GM18502 (cell line): ENCODE data around the gene TAS2R40.

Experiments used
- ATAC-seq: cut with Tn5 transposase; IDR thresholded peaks from one replicate; pipeline ENCODE4 v1.9.1; 2021; ENCODE audit warnings: mild to moderate bottlenecking; ENCODE audit not compliant: unreplicated experiment, poor library complexity

Gene TAS2R40

GRCh38 chr7:143222782-143223181, 945 bp downstream of the TAS2R40 start:
- no peak for ATAC-seq

DNA sequence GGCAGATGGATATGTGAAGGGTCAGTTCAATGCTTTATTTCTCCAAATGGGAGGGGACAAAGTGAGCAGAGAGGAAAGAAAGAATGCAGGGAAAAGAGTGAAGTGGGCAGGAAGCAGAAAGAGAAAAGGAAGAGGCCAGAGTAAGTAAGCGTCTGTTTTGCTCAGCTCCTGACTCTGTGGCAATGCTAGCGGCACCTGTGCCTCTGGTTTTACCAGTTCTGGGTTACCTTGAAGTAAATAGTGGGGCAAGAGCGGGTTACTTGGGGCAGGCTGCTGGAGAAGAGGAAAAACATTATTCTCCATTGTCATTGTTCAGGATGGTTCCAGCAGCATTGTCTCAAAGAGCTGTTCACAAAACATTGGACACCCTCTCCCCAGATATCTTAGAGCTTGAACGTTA, 1.9 kb downstream of the TAS2R40 start:
- no peak for ATAC-seq

- no peak for ATAC-seq
These were observed 3.2 kb downstream of the TAS2R40 start for GRCh38 chr7:143225047-143225446.

GRCh38 chr7:143227806-143228205, 6.0 kb downstream of the TAS2R40 start:
- ATAC-seq, result no peak

DNA sequence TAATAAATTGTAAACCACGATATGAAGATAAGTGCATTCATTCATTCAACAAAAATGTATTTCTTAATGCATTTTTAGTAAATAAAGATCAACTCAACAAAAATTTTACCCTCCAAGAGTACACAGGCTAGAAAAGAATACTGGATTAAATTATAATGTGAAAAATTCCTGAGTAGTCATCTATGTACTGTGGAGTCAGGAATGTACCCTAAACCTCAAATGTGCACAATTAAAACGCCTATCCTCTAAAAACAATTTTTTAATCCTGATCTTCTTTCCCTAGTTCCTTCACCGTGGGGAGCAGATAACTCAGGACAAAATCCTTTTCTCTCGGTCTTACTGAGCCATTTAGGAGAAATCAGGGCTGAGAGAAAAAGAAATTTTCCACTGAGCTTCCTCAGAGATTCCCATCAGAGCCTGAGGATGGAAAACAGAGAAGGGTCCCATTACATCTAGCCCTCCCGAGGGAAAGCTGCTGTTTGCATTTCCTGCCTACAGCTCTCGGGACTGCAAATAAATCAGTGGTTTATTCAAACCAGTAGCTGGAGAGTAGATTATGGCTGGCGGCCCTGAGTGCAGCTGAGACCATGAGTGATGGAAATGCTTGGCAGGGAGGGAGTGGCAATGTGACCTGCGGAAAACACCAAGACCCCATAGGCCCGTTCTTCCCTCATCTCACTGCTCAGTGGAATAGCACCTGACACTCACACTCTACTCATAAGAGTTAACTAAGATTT, 7.4 kb downstream of the TAS2R40 start:
- no peak for ATAC-seq

DNA sequence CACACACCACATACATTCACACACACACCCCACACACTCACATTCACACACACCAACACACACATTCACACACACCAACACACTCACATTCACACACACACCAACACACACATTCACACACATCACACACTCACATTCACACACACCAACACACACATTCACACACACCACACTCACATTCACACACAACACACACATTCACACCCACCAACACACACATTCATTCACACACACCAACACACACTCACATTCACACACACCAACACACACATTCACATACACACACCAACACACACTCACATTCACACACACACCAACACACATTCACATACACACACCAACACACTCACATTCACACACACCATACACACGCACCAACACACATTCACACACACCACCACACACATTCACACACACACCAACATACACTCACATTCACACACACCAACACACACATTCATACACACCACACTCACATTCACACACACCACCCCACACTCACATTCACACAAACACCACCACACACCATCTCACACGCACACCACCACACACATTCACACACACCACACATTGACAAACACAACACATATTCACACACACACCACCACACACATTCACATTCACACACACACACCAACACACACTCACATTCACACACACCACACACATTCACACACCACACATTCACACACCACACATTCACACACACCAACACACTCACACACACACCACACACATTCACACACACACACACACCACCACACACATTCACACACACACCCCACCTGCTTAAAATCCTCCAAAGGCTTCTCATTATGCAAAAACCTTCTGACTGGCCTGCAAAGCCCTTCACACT, 9.0 kb downstream of the TAS2R40 start:
- no peak for ATAC-seq

- ATAC-seq, result no peak
These were observed 12.1 kb downstream of the TAS2R40 start for GRCh38 chr7:143233816-143234532.

DNA sequence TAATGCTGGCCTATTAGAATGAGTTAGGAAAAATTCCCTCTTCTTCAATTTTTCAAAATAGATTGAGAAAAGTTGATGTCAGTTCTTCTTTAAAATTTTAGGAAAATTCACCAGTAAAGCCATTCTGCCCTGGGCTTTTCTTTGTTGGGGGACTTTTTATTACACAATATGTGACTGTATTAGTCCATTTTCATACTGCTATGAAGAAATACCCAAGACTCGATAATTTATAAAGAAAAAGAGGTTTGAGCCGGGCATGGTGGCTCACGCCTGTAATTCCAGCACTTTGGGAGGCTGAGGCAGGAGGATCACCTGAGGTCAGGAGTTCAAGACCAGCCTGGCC, 12.7 kb downstream of the TAS2R40 start:
- no peak for ATAC-seq

GRCh38 chr7:143235561-143235960, 13.7 kb downstream of the TAS2R40 start:
- ATAC-seq, result no peak

DNA sequence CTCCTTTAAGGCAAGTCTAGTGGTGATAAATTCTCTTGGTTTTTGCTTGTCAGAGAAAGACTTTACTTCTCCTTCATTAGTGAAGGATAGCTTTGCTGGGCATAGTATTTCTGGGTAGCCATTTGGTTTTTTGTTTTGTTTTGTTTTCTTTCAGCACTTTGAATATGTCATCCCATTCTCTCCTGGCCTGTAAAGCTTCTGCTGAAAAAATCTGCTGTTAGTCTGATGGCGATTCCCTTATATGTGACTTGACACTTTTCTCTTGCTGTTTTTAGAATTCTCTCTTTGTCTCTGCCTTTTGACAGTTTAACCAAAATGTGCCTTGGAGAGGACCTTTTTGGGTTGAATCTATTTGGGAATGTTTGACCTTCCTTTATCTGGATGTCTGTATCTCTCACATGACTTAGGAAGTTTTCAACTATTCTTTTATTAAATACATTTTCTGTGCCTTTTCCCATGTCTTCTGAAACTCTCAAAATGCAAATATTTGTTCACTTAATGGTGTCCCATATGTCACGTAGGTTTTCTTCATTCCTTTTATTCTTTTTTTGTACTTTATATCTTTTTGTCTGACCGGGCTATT, 14.7 kb downstream of the TAS2R40 start:
- ATAC-seq, result no peak

- ATAC-seq, result no peak
These were observed 15.5 kb downstream of the TAS2R40 start for GRCh38 chr7:143237366-143237765.

GRCh38 chr7:143238289-143238980, 16.6 kb downstream of the TAS2R40 start:
- ATAC-seq, result no peak

GRCh38 chr7:143239813-143240212, 18.0 kb downstream of the TAS2R40 start:
- ATAC-seq, result no peak

- ATAC-seq, result peak; percentile 98
These were observed 18.7 kb downstream of the TAS2R40 start for GRCh38 chr7:143240291-143241168.

GRCh38 chr7:143242306-143242705, 20.5 kb downstream of the TAS2R40 start:
- no peak for ATAC-seq

- ATAC-seq, result no peak
These were observed 21.3 kb downstream of the TAS2R40 start for GRCh38 chr7:143243111-143243510.

DNA sequence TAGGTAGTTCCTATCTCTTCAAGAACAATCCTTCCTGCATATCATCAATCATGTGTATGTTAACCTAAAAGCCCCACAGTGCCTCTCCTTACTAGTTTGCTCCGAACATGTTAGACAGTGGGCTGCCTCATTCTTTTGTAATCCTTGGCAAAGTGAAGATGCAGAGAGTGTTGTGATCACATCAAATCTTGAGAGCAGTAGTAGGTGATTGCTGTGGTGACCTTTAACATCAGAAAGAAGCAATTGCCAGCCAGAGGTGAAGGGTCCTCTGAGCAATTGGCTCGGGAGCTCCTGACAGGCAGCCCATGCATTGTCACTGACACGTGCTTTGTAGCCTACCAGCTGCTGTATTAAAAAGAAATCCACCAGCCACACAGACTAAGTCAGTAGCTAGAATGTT, 21.8 kb downstream of the TAS2R40 start:
- no peak for ATAC-seq

- no peak for ATAC-seq
These were observed 22.5 kb downstream of the TAS2R40 start for GRCh38 chr7:143244321-143244720.

DNA sequence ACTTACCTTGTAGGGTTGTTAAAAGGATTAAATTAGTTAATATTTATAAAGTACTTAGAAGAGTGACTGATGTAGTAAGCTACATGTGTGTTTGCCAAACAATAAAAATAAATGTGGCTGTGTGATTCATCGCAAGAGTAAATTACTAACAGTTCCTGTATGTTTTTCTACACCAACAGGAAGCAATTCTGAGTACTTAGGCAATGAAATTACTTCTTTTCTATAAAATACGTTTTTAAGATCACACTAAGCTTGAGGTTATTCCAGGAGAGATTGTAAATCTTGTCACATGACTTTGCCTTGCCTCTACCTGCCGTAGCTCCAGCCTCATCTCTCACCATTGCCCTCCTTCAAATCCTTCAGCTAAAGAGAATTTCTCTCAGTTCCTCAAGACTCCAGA, 23.3 kb downstream of the TAS2R40 start:
- no peak for ATAC-seq
